ENCODE results near the gene CRTAP. TPM values are rescaled to one million over a fixed set of nuclear protein-coding genes. Genes with fewer than 3 reads are reported as not detected.
"Not testable (repeated sequence)": the region's sequence is repeated elsewhere in the genome, so short reads cannot be mapped to it uniquely, and the experiment has no call there.

CRTAP gene
- total RNA-seq, 2 donors from 2014 or later, result 97.2 to 140 TPM

DNA sequence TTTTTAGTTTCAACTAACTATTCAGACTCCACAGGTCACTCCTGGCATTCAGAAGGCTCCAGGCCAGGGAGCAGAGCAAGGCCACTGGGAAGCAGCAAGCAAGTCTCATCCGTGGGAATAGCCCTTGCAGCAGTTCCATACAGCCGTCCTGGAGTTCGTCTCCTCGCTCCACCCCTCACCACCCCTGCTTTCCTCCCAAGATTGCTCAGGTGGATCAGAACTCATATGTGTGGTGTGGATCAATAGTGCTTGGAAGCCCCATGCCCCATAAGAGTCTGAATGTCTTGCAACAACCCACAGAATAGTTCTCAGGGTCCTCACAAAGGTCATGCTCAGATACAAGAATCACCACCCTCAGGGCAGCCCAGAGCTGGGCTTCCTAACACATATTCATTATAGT lies 60.3 kb downstream of the CRTAP start:
- TF ChIP-seq, protein P1, sequence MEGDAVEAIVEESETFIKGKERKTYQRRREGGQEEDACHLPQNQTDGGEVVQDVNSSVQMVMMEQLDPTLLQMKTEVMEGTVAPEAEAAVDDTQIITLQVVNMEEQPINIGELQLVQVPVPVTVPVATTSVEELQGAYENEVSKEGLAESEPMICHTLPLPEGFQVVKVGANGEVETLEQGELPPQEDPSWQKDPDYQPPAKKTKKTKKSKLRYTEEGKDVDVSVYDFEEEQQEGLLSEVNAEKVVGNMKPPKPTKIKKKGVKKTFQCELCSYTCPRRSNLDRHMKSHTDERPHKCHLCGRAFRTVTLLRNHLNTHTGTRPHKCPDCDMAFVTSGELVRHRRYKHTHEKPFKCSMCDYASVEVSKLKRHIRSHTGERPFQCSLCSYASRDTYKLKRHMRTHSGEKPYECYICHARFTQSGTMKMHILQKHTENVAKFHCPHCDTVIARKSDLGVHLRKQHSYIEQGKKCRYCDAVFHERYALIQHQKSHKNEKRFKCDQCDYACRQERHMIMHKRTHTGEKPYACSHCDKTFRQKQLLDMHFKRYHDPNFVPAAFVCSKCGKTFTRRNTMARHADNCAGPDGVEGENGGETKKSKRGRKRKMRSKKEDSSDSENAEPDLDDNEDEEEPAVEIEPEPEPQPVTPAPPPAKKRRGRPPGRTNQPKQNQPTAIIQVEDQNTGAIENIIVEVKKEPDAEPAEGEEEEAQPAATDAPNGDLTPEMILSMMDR (IDR thresholded peaks at IDR 0.05), result no peak
- no peak overlapping the region for H3K27ac ChIP-seq
- no peak for DNase-seq (ENCODE audit: low spot score)
- no peak overlapping the region for H3K4me3 ChIP-seq
- H3K27me3 ChIP-seq, result no peaks in the 10 kb centered on the region
- peaks cover 0 to 7% of the 10 kb centered on the region in 2 donors for H3K9me3 ChIP-seq
- peaks cover 0 to 5% of the 10 kb centered on the region in 2 donors for H3K4me1 ChIP-seq
- H3K36me3 ChIP-seq, result no peaks in the 10 kb centered on the region

DNA sequence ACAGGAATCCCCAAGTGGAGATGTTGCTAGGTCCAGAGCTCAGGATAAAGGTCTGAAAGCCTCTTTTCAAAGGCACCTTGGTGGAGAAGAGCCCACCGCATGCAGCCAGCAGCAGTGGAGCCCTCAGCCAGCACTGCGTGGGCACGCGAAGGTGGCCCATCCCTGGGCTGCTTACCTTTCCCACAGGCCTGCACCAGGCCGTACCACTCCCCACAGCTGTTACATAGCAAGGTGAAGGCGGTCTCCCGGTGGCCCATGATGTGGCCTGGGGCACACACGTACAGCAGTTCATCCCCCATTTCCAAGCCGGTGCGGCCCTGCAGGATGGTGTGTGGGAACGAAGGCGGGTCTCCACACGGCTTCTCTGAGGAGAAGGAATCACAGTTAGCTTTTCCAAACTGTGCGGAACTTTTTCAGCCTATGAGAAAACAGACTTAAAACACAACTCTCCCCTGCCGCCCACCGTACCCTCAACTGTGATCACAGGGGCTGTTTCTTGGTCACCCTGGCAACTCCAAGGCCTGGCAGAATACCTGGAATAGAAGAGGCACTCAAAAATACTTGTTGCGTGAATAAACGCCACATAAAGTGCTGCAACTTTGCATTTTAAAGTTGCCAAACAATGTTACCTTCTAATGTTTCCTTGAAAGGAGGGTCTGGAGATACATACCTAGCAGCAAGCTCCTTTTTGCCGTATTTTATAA lies 61.0 kb downstream of the CRTAP start:
- DNase-seq (ENCODE audit: low spot score), result no peak
- Histone ChIP-seq H3K36me3 (no peaks in the 10 kb centered on the region), H3K4me3 (no peak overlapping the region), H3K4me1 (peaks cover 0 to 5% of the 10 kb centered on the region in 2 donors), H3K27me3 (no peaks in the 10 kb centered on the region), H3K9me3 (peaks cover 0 to 14% of the 10 kb centered on the region in 2 donors), H3K27ac (no peak overlapping the region)
- TF ChIP-seq, protein P1 (IDR thresholded peaks at IDR 0.05), result no peak

DNA sequence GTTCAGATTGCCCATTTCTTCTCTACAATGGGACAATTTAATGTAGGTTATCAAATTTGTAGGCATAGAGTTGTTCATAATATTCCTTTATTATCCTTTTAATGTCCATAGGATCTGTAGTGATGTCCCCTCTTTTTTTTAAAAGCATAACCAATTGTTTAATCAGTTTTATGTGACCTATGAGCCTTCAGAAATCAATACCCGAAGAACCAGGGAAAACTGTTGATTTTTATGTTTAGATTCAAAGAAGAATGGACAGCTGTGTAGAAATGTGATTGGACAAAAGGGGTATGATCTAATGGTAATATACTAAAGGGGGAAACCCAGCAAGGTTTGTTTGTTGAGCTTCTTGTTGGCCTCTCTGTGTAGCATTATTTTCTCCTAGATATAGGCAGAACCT lies 65.3 kb downstream of the CRTAP start:
- TF ChIP-seq, protein P1 (IDR thresholded peaks at IDR 0.05), result no peak
- Histone ChIP-seq H3K27ac (no peak overlapping the region), H3K4me1 (no peaks in the 10 kb centered on the region)

DNA sequence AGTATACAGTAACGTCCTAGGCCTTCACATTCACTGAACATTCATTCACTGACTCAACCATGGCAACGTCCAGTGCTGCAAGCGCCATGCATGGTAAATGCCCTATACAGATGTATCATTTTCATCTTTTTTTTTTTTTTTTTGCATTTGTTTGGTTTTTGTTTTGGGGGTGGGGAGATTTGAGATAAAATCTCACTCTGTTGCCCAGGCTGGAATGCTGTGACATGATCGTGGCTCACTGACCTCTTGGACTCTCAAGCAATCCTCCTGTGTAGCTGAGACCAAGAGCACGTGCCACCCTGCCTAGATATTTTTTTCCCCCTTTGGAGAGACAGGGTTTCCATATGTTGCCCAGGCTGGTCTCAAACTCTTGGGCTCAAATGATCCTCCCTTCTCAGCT lies 67.4 kb downstream of the CRTAP start:
- no peak overlapping the region for H3K4me3 ChIP-seq
- TF ChIP-seq, protein P1 (IDR thresholded peaks at IDR 0.05), result no peak
- H3K4me1 ChIP-seq, result no peaks in the 10 kb centered on the region
- no peaks in the 10 kb centered on the region for H3K27me3 ChIP-seq
- H3K27ac ChIP-seq, result no peak overlapping the region
- peaks cover 0 to 31% of the 10 kb centered on the region in 2 donors for H3K9me3 ChIP-seq
- DNase-seq (ENCODE audit: low spot score), result no peak
- no peaks in the 10 kb centered on the region for H3K36me3 ChIP-seq

More for the DNA sequence above, 65.3 kb downstream of the CRTAP start:
- DNase-seq (ENCODE audit: low spot score), result no peak
- Histone ChIP-seq H3K27me3 (no peaks in the 10 kb centered on the region), H3K4me3 (no peak overlapping the region), H3K36me3 (no peaks in the 10 kb centered on the region), H3K9me3 (peaks cover 0 to 31% of the 10 kb centered on the region in 2 donors)

DNA sequence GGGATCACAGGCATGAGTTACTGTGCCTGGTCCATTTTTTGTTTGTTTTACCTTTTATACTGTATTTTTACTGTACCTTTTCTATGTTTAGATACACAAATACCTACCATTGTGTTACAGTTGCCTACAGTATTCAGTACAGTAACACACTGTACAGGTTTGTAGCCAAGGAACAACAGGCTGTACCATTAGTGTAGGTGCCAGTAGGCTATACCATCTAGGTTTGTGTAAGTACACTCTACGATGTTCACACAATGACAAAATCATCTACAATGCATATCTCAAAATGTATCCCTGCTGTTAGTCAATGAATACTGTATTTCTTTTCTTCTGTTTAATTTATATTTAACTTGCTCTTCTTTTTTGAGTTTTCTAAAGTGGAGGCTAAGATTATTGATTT lies 67.8 kb downstream of the CRTAP start:
- not testable (repeated sequence) for DNase-seq (ENCODE audit: low spot score); H3K4me3 ChIP-seq; H3K27ac ChIP-seq; H3K36me3 ChIP-seq; H3K27me3 ChIP-seq; H3K4me1 ChIP-seq
- H3K9me3 ChIP-seq, result peaks cover 0 to 31% of the 10 kb centered on the region in 2 donors

DNA sequence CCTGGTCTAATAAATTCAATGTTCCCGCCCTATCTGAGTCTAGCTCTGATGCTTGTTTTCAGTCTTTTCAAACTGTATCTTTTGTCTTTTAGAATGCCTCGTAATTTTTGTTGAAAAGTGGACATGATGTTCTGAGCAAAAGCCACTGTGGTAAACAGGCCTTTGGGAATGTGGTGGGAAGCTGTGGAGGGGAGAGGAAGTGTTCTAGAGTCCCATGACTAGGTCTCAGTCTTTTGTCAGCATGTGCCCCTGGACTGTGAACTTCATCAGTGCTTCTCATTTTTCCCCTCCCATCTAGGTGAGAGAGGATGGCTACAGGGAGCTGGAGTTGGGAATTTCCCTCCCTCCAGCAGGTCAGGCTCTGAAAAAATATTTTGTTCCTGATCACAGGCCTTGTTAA lies 71.0 kb downstream of the CRTAP start:
- H3K36me3 ChIP-seq, result no peaks in the 10 kb centered on the region
- no peaks in the 10 kb centered on the region for H3K27me3 ChIP-seq
- H3K27ac ChIP-seq, result no peak overlapping the region
- H3K9me3 ChIP-seq, result peaks cover 0 to 17% of the 10 kb centered on the region in 2 donors
- no peak overlapping the region for H3K4me3 ChIP-seq
- no peaks in the 10 kb centered on the region for H3K4me1 ChIP-seq
- DNase-seq (ENCODE audit: low spot score), result no peak
- TF ChIP-seq, protein P1 (IDR thresholded peaks at IDR 0.05), result no peak

Data from right atrium auricular region (tissue), 2 donors.